HEK293 (cell line): ENCODE results near the gene MCF2L.

Experiments used
- YY1 ChIP-seq: fragments of 450-650 bp; formaldehyde crosslinking; IDR thresholded peaks from 2 replicates; pipeline ENCODE4 v1.5.1; 2018; ENCODE audit warnings: missing biosample characterization, missing genetic modification characterization
- ZNF366 ChIP-seq: fragments of 450-650 bp; formaldehyde crosslinking; conservative IDR thresholded peaks from 2 replicates; pipeline ENCODE4 v1.5.1; 2016; ENCODE audit warnings: missing biosample characterization, missing genetic modification characterization
- ZNF777 ChIP-seq: fragments of 450-650 bp; formaldehyde crosslinking; IDR thresholded peaks from 2 replicates; pipeline ENCODE4 v1.5.1; 2017; ENCODE audit warnings: missing biosample characterization, missing genetic modification characterization, borderline replicate concordance
- ZSCAN16 ChIP-seq: fragments of 450-650 bp; formaldehyde crosslinking; IDR thresholded peaks from 2 replicates; pipeline ENCODE4 v1.5.1; 2016; ENCODE audit warnings: missing biosample characterization, missing genetic modification characterization
- ZSCAN23 ChIP-seq: fragments of 450-650 bp; formaldehyde crosslinking; IDR thresholded peaks from 2 replicates; pipeline ENCODE4 v1.5.1; 2016; ENCODE audit warnings: missing biosample characterization, missing genetic modification characterization
- TF ChIP-seq, protein P1 (sequence below): fragments of 450-650 bp; formaldehyde crosslinking; IDR thresholded peaks from 2 replicates; pipeline ENCODE4 v1.5.1; 2017; ENCODE audit warnings: missing biosample characterization, missing genetic modification characterization
- TF ChIP-seq, protein P2 (sequence below): fragments of 450-650 bp; formaldehyde crosslinking; IDR thresholded peaks from 2 replicates; pipeline ENCODE4 v1.5.1; 2016; ENCODE audit warnings: missing biosample characterization, missing genetic modification characterization

DNA sequence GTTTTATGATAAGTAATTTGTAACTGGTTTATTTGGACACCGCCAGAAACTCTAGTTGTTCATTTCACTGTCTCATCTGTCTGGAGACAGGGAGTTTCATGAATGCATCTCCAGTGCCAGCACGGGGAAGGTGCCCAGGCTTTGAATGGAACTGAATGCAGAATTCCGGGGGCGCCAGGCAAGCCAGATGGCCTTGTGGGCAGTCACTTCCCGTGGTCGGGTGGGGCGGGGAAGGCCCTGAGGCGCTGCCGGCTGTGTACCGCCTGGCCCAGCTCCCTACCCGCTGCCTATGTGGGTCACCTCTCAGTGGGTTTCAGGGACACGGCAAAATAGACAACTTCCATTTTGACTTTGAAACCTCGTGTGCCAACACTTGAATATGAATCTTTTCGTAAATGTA lies 28.8 kb upstream of the MCF2L start:
- TF ChIP-seq ZSCAN16 (tag by site-specific recombination) (no peak), ZSCAN23 (no peak), YY1 (tag by site-specific recombination) (no peak), ZNF366 (no peak), ZNF777 (tag by site-specific recombination) (no peak)
- TF ChIP-seq, protein P1, sequence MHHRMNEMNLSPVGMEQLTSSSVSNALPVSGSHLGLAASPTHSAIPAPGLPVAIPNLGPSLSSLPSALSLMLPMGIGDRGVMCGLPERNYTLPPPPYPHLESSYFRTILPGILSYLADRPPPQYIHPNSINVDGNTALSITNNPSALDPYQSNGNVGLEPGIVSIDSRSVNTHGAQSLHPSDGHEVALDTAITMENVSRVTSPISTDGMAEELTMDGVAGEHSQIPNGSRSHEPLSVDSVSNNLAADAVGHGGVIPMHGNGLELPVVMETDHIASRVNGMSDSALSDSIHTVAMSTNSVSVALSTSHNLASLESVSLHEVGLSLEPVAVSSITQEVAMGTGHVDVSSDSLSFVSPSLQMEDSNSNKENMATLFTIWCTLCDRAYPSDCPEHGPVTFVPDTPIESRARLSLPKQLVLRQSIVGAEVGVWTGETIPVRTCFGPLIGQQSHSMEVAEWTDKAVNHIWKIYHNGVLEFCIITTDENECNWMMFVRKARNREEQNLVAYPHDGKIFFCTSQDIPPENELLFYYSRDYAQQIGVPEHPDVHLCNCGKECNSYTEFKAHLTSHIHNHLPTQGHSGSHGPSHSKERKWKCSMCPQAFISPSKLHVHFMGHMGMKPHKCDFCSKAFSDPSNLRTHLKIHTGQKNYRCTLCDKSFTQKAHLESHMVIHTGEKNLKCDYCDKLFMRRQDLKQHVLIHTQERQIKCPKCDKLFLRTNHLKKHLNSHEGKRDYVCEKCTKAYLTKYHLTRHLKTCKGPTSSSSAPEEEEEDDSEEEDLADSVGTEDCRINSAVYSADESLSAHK (tag by site-specific recombination) = no peak
- TF ChIP-seq, protein P2, sequence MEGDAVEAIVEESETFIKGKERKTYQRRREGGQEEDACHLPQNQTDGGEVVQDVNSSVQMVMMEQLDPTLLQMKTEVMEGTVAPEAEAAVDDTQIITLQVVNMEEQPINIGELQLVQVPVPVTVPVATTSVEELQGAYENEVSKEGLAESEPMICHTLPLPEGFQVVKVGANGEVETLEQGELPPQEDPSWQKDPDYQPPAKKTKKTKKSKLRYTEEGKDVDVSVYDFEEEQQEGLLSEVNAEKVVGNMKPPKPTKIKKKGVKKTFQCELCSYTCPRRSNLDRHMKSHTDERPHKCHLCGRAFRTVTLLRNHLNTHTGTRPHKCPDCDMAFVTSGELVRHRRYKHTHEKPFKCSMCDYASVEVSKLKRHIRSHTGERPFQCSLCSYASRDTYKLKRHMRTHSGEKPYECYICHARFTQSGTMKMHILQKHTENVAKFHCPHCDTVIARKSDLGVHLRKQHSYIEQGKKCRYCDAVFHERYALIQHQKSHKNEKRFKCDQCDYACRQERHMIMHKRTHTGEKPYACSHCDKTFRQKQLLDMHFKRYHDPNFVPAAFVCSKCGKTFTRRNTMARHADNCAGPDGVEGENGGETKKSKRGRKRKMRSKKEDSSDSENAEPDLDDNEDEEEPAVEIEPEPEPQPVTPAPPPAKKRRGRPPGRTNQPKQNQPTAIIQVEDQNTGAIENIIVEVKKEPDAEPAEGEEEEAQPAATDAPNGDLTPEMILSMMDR (tag by site-specific recombination) = no peak
